Lung (tissue), 12 donors: ENCODE results near the gene ZNF77. TPM values are rescaled to one million over a fixed set of nuclear protein-coding genes. Genes with fewer than 3 reads are reported as not detected.

Experiments
- ATAC-seq: fragments of 200-7000 bp; cut with Tn5 transposase; one replicate; pipeline ENCODE4 v1.9.1; 2020; ENCODE audit warnings: moderate number of reproducible peaks; ENCODE audit not compliant: insufficient read depth, low FRiP score
- DNase-seq, 3 donors: peaks; one replicate each; pipeline ENCODE4 v3.0.0-alpha.2; 2013 to 2017
- H3K27ac ChIP-seq, 2 donors: one replicate each; pipeline ENCODE4 v1.5.1; 2013; ENCODE audit warnings: mild to moderate bottlenecking in 2 of 2, moderate library complexity in 2 of 2, control low read depth in 1 of 2, inconsistent platforms in 1 of 2, low read depth in 1 of 2, low read length in 1 of 2
- H3K27me3 ChIP-seq, 3 donors: one replicate each; pipeline ENCODE4 v1.5.1; 2013; ENCODE audit warnings: low read length in 2 of 3; ENCODE audit not compliant: control insufficient read depth in 3 of 3, insufficient read depth in 3 of 3
- H3K36me3 ChIP-seq, 4 donors: one replicate each; pipeline ENCODE4 v1.5.1; 2013; ENCODE audit warnings: low read length in 4 of 4, mild to moderate bottlenecking in 1 of 4, moderate library complexity in 1 of 4; ENCODE audit not compliant: control insufficient read depth in 4 of 4, insufficient read depth in 4 of 4
- H3K4me1 ChIP-seq, 5 donors: one replicate each; pipeline ENCODE4 v1.5.1; 2013; ENCODE audit warnings: low read length in 5 of 5, mild to moderate bottlenecking in 2 of 5, moderate library complexity in 1 of 5; ENCODE audit not compliant: control insufficient read depth in 5 of 5, insufficient read depth in 5 of 5
- H3K4me3 ChIP-seq: one replicate; pipeline ENCODE4 v1.5.1; 2013; ENCODE audit warnings: mild to moderate bottlenecking, control low read depth, moderate library complexity
- H3K9ac ChIP-seq, 2 donors: one replicate each; pipeline ENCODE4 v1.5.1; 2013; ENCODE audit warnings: low read length in 2 of 2, control low read depth in 1 of 2; ENCODE audit not compliant: insufficient read depth in 1 of 2
- H3K9me3 ChIP-seq, 4 donors: one replicate each; pipeline ENCODE4 v1.5.1; 2013; ENCODE audit warnings: low read length in 3 of 4, mild to moderate bottlenecking in 1 of 4, moderate library complexity in 1 of 4; ENCODE audit not compliant: control insufficient read depth in 4 of 4, insufficient read depth in 3 of 4
- CTCF ChIP-seq: IDR thresholded peaks from 2 replicates; pipeline ENCODE4 v1.5.1; 2012; ENCODE audit warnings: mild to moderate bottlenecking; ENCODE audit errors: control extremely low read depth, extremely low read depth
- WGBS, 2 donors: extraction: QIAGEN DNeasy Blood & Tissue Kit; methylation state at CpG; one replicate each; pipeline ENCODE4 v1.1.7; 2013; 5-methylcytosine and 5-hydroxymethylcytosine counted together
- polyA plus RNA-seq, 2 donors: library from polyadenylated mRNA; stranded (reverse); fragments of 200-250 nt; gene quantifications; one replicate each; pipeline ENCODE4 v1.2.1, GENCODE V29; 2013
- total RNA-seq, 2 donors: library from RNA; depleted of rRNA in 1 of 2; stranded (reverse); fragments of >200 nt in 1 of 2; gene quantifications; one replicate each; pipeline ENCODE4 v1.2.1, GENCODE V29; 2014 to 2021
- donor health status: control.
- donor health status: control.
- donor health status: Bipolar disorder and iron deficiency.
- donor health status: healthy.
- donor health status: DM: yes; HTN: yes; CAD: no.

The ZNF77 gene
- total and polyA plus RNA-seq, 4 donors: 3.0 to 6.7 (median 3.2) TPM

GRCh38 chr19:2887391-2887914, 57.3 kb downstream of the ZNF77 start:
- Histone ChIP-seq H3K36me3 (no peaks in the 10 kb centered on the region), H3K9me3 (no peaks in the 10 kb centered on the region), H3K4me3 (no peak overlapping the region), H3K4me1 (peaks cover 0 to 1% (median 0%) of the 10 kb centered on the region in 5 donors), H3K27ac (peak overlapping the region in 1 of 2 donors; percentile 15), H3K27me3 (no peaks in the 10 kb centered on the region), H3K9ac (no peak overlapping the region)
- peak; percentile 38 for TF ChIP-seq CTCF
- DNase-seq: peak in 2 of 3 donors; percentile 83 to 87
- ATAC-seq: no peak
- 23 to 29% methylated on average over 9 of the region's 9 CpGs for WGBS, 2 donors

GRCh38 chr19:2885736-2886135, 59.0 kb downstream of the ZNF77 start:
- Histone ChIP-seq H3K9ac (no peak overlapping the region), H3K9me3 (no peaks in the 10 kb centered on the region), H3K4me1 (peaks cover 0 to 1% (median 0%) of the 10 kb centered on the region in 5 donors), H3K27me3 (no peaks in the 10 kb centered on the region), H3K4me3 (no peak overlapping the region), H3K27ac (no peak overlapping the region), H3K36me3 (no peaks in the 10 kb centered on the region)
- DNase-seq (no peak), ATAC-seq (no peak)
- WGBS, 2 donors: 88 to 93% methylated on average over 17 of the region's 17 CpGs
- no peak for TF ChIP-seq CTCF

- no peaks in the 10 kb centered on the region for H3K27me3 ChIP-seq
- no peaks in the 10 kb centered on the region for H3K9me3 ChIP-seq
- DNase-seq: no peak
- 84 to 85% methylated on average over 14 of the region's 14 CpGs for WGBS, 2 donors
- no peak overlapping the region for H3K27ac ChIP-seq
- no peak overlapping the region for H3K9ac ChIP-seq
- H3K36me3 ChIP-seq: no peaks in the 10 kb centered on the region
- H3K4me3 ChIP-seq: no peak overlapping the region
- no peak for TF ChIP-seq CTCF
- H3K4me1 ChIP-seq: peaks cover 0 to 1% (median 0%) of the 10 kb centered on the region in 5 donors
- no peak for ATAC-seq
These were observed 60.9 kb downstream of the ZNF77 start for GRCh38 chr19:2883686-2884439.

Other genes with a start within 250 kb of the ZNF77 start
- gene GNG7, start 242.3 kb downstream of the ZNF77 start, total RNA-seq: 1 to 10 TPM; 2.4 to 4.5 TPM
- gene GNG7, start 242.3 kb downstream of the ZNF77 start, polyA plus RNA-seq: 1 to 10 TPM; 1.6 to 3.1 TPM
- 1 to 10 TPM in 1 of 2 donors, under 1 TPM in 1; 0.37 to 1.2 TPM for gene DIRAS1, start 223.6 kb downstream of the ZNF77 start, total RNA-seq
- under 1 TPM; 0.42 to 0.73 TPM for gene DIRAS1, start 223.6 kb downstream of the ZNF77 start, polyA plus RNA-seq
- gene SLC39A3, start 205.0 kb downstream of the ZNF77 start, total RNA-seq: 10 to 100 TPM; 17.7 to 37.0 TPM
- gene SLC39A3, start 205.0 kb downstream of the ZNF77 start, polyA plus RNA-seq: 10 to 100 TPM; 47.1 to 51.2 TPM
- gene SGTA, start 161.7 kb downstream of the ZNF77 start, total RNA-seq: 10 to 100 TPM; 33.3 to 48.0 TPM
- 10 to 100 TPM; 55.7 to 64.7 TPM for gene SGTA, start 161.7 kb downstream of the ZNF77 start, polyA plus RNA-seq
- gene THOP1, start 159.5 kb downstream of the ZNF77 start, total RNA-seq: 10 to 100 TPM; 23.8 to 70.5 TPM
- 10 to 100 TPM; 58.7 to 71.9 TPM for gene THOP1, start 159.5 kb downstream of the ZNF77 start, polyA plus RNA-seq
- gene ZNF554, start 125.1 kb downstream of the ZNF77 start, total RNA-seq: 1 to 10 TPM; 5.0 to 8.8 TPM
- gene ZNF554, start 125.1 kb downstream of the ZNF77 start, polyA plus RNA-seq: 1 to 10 TPM; 1.1 to 3.1 TPM
- gene ZNF555, start 103.5 kb downstream of the ZNF77 start, total RNA-seq: 1 to 10 TPM; 5.0 to 9.6 TPM
- 1 to 10 TPM; 1.6 to 2.1 TPM for gene ZNF555, start 103.5 kb downstream of the ZNF77 start, polyA plus RNA-seq
- not detected for gene ZNF556, start 77.6 kb downstream of the ZNF77 start, total RNA-seq
- gene ZNF556, start 77.6 kb downstream of the ZNF77 start, polyA plus RNA-seq: under 1 TPM; 0.02 to 0.09 TPM
- gene ZNF57, start 44.0 kb downstream of the ZNF77 start, total RNA-seq: 1 to 10 TPM; 4.3 to 4.6 TPM
- gene ZNF57, start 44.0 kb downstream of the ZNF77 start, polyA plus RNA-seq: 1 to 10 TPM; 4.0 to 5.5 TPM
- gene TLE6, start 32.6 kb upstream of the ZNF77 start, total RNA-seq: 1 to 10 TPM; 6.3 to 8.8 TPM
- 1 to 10 TPM; 6.1 to 8.0 TPM for gene TLE6, start 32.6 kb upstream of the ZNF77 start, polyA plus RNA-seq
- 10 to 100 TPM; 39.8 to 47.1 TPM for gene TLE2, start 84.3 kb upstream of the ZNF77 start, total RNA-seq
- gene TLE2, start 84.3 kb upstream of the ZNF77 start, polyA plus RNA-seq: 10 to 100 TPM; 30.8 to 38.7 TPM
- gene TLE5, start 117.5 kb upstream of the ZNF77 start, total RNA-seq: 100 to 1,000 TPM; 179 to 468 TPM
- 100 to 1,000 TPM; 352 to 797 TPM for gene TLE5, start 117.5 kb upstream of the ZNF77 start, polyA plus RNA-seq
- gene GNA11, start 149.4 kb upstream of the ZNF77 start, total RNA-seq: 10 to 100 TPM; 39.4 to 80.9 TPM
- gene GNA11, start 149.4 kb upstream of the ZNF77 start, polyA plus RNA-seq: 10 to 100 TPM; 36.8 to 37.1 TPM
- gene GNA15, start 191.1 kb upstream of the ZNF77 start, total RNA-seq: 10 to 100 TPM; 18.6 to 36.0 TPM
- 10 to 100 TPM; 21.5 to 65.4 TPM for gene GNA15, start 191.1 kb upstream of the ZNF77 start, polyA plus RNA-seq
- 10 to 100 TPM in 1 of 2 donors, 1 to 10 TPM in 1; 7.3 to 18.8 TPM for gene S1PR4, start 233.8 kb upstream of the ZNF77 start, total RNA-seq
- 10 to 100 TPM; 14.7 to 40.5 TPM for gene S1PR4, start 233.8 kb upstream of the ZNF77 start, polyA plus RNA-seq
- 100 to 1,000 TPM in 1 of 2 donors, 10 to 100 TPM in 1; 24.8 to 117 TPM for gene NCLN, start 241.0 kb upstream of the ZNF77 start, total RNA-seq
- gene NCLN, start 241.0 kb upstream of the ZNF77 start, polyA plus RNA-seq: 10 to 100 TPM; 54.3 to 71.9 TPM